Measurements from ENCODE around the gene CCDC167.

DNA sequence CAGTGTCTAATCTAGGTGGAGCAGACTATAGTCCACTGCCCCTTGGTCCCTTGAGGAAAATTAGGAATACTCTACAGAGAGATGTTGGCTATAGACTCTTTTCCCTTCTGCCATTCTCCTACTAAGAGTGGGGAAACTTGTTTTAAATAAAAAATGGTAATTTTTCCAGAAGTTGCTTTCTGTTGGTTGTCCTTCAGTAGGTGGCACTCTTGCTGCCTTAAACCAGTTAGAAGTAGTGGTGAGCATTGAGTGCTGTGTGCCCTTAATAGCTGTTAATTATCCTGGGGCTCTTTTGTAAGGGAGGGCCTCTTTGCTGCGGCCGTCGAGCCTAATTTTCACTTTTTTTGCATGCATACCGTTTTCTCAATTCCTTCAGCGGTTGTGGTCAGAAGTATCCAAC lies 63.9 kb downstream of the CCDC167 start:
- TF ChIP-seq, protein P1, sequence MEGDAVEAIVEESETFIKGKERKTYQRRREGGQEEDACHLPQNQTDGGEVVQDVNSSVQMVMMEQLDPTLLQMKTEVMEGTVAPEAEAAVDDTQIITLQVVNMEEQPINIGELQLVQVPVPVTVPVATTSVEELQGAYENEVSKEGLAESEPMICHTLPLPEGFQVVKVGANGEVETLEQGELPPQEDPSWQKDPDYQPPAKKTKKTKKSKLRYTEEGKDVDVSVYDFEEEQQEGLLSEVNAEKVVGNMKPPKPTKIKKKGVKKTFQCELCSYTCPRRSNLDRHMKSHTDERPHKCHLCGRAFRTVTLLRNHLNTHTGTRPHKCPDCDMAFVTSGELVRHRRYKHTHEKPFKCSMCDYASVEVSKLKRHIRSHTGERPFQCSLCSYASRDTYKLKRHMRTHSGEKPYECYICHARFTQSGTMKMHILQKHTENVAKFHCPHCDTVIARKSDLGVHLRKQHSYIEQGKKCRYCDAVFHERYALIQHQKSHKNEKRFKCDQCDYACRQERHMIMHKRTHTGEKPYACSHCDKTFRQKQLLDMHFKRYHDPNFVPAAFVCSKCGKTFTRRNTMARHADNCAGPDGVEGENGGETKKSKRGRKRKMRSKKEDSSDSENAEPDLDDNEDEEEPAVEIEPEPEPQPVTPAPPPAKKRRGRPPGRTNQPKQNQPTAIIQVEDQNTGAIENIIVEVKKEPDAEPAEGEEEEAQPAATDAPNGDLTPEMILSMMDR (IDR thresholded peaks at IDR 0.05), result no peak
- no peak for TF ChIP-seq POLR2A (IDR thresholded peaks at IDR 0.05)
